AG09309 (cell line): ENCODE measurements around the gene CYP27B1.
A peak's percentile ranks its signal among the peaks of the same experiment; 100 is the strongest.

Experiments
- DNase-seq: peaks from one replicate; pipeline ENCODE4 v3.0.0-alpha.2; 2010; ENCODE audit warnings: low read depth
- H3K4me3 ChIP-seq: 2 replicates; pipeline ENCODE4 v1.5.1; 2011; ENCODE audit warnings: mild to moderate bottlenecking, low read depth, low read length, moderate library complexity; ENCODE audit not compliant: control insufficient read depth
- CTCF ChIP-seq: IDR thresholded peaks from 2 replicates; pipeline ENCODE4 v1.5.1; 2011; ENCODE audit warnings: mild to moderate bottlenecking, low read depth, low read length, inconsistent platforms; ENCODE audit not compliant: insufficient read depth, control insufficient read depth; ENCODE audit errors: missing control alignments

CYP27B1 gene

GRCh38 chr12:57783861-57784260, 17.0 kb upstream of the CYP27B1 start:
- no peak for DNase-seq
- H3K4me3 ChIP-seq = no peak overlapping the region

GRCh38 chr12:57783466-57783801, 16.6 kb upstream of the CYP27B1 start:
- peak overlapping the region; percentile 95 for H3K4me3 ChIP-seq
- no peak for TF ChIP-seq CTCF
- DNase-seq = no peak

More at GRCh38 chr12:57783861-57784260, 17.0 kb upstream of the CYP27B1 start:
- TF ChIP-seq CTCF = no peak

GRCh38 chr12:57782608-57783465, 16.0 kb upstream of the CYP27B1 start, which contains the start of gene TSFM:
Gene TSFM (plus strand): TSS chr12:57782787. CDS start chr12:57782802, 15 bp downstream.
- TF ChIP-seq CTCF = peak; percentile 90
- H3K4me3 ChIP-seq = peak within 1 kb of the TSS; percentile 95
- DNase-seq = peak; percentile 79

- DNase-seq = no peak
- no peak overlapping the region for H3K4me3 ChIP-seq
- TF ChIP-seq CTCF = no peak
Observed at GRCh38 chr12:57782243-57782607, 15.3 kb upstream of the CYP27B1 start.

GRCh38 chr12:57781801-57782200, 14.9 kb upstream of the CYP27B1 start:
- DNase-seq = no peak
- H3K4me3 ChIP-seq = no peak overlapping the region
- TF ChIP-seq CTCF = no peak

- DNase-seq = no peak
Observed at GRCh38 chr12:57781244-57781643, 14.4 kb upstream of the CYP27B1 start.

More at GRCh38 chr12:57781244-57781643, 14.4 kb upstream of the CYP27B1 start:
- no peak for TF ChIP-seq CTCF
- no peak overlapping the region for H3K4me3 ChIP-seq
